Erythroblast (primary cell): ENCODE data around the gene APBB2.

ENCODE experiments used
- DNase-seq, 2 experiments: peaks; one replicate each; lab custom pipeline; 2025; lab: John Stamatoyannopoulos, UW
- GATA1 ChIP-seq: IDR thresholded peaks from 2 replicates; pipeline ENCODE4 v1.6.1; 2011; ENCODE audit warnings: low read depth, mild to moderate bottlenecking, control low read depth, low read length, moderate library complexity
- POLR2A ChIP-seq: IDR thresholded peaks from 2 replicates; pipeline ENCODE4 v1.6.1; 2011; ENCODE audit warnings: mild to moderate bottlenecking, low read length

The APBB2 gene

DNA sequence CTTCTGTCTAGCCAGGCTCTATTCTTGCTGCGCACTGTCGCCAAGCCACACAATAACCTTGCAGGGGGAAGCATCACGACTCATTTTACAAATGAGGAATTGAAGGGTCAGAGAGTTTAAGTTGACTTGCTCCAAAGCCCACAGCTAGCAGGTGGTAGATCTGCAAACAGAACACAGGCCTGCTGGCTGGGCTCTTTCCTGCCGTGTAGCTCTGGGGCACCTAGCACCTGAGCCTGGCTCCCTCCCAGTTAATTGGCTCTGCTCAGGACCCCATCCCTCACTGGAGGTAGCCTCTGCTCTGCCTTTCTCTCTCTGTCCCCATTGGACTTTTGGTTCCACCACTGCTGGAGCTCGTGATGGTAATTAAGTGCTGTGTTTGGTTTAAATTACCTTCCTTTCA, 366.1 kb downstream of the APBB2 start:
- no peak for DNase-seq
- no peak for TF ChIP-seq POLR2A
- TF ChIP-seq GATA1, result no peak

GRCh38 chr4:40846532-40846931, 367.8 kb downstream of the APBB2 start:
- TF ChIP-seq POLR2A, result no peak
- TF ChIP-seq GATA1, result no peak

DNA sequence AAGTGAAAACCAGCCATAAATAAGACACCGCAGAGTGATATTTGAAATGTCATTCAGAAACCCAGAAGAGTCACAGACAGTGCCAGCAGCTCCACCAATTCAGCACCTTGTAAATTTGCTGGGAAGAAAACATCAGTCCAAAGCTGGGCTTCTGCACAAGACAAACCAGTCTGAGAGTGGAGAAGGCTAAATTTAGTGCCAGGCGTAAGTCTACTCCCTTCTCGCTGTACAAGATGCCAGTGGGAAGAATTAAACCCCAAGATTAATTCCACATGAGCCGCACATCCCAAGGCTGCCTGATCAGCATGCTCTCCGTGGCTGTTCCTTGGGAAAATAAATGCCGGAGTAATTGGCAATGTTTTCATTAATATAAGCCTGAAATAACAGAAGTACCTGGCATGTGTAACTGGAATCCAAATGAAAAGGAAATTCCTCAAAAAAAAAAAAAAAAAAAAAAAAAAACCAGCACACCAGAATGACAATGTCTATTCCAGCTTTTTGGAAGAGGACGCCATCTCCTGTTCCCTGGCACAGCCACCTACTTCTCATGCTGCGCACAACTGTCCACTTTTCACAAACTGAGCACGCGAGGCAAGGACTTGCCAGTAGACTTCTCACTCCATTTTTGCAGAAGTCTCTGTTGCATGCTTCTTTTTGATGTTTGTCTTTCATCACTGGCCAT, 369.0 kb downstream of the APBB2 start:
- DNase-seq, result no peak
- TF ChIP-seq POLR2A (no peak), GATA1 (no peak)

More at GRCh38 chr4:40846532-40846931, 367.8 kb downstream of the APBB2 start:
- DNase-seq, result no peak

DNA sequence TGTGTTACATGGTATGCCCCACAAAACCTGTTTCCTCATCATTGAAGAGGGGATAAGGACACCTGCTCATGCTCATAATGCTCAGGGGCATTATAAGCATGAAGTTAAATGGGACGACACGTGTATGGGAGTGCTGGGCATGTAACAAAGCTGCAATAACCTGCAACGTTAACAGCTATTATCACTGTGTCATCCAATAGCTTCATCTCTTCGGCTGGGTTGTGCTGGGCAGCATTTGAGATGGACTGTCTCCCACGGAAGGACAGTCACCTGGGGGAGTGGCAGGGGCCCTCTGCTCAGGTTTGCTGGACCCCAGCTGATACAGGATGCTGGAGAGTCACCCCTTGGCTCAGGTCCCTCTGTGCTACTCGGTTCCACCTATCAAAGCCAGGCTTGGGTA, 370.1 kb downstream of the APBB2 start:
- TF ChIP-seq POLR2A, result no peak
- no peak for TF ChIP-seq GATA1
- no peak for DNase-seq

- no peak for TF ChIP-seq POLR2A
- TF ChIP-seq GATA1, result no peak
- DNase-seq, result peak; percentile 8 to 21
These were observed 370.6 kb downstream of the APBB2 start for GRCh38 chr4:40843696-40844095.

DNA sequence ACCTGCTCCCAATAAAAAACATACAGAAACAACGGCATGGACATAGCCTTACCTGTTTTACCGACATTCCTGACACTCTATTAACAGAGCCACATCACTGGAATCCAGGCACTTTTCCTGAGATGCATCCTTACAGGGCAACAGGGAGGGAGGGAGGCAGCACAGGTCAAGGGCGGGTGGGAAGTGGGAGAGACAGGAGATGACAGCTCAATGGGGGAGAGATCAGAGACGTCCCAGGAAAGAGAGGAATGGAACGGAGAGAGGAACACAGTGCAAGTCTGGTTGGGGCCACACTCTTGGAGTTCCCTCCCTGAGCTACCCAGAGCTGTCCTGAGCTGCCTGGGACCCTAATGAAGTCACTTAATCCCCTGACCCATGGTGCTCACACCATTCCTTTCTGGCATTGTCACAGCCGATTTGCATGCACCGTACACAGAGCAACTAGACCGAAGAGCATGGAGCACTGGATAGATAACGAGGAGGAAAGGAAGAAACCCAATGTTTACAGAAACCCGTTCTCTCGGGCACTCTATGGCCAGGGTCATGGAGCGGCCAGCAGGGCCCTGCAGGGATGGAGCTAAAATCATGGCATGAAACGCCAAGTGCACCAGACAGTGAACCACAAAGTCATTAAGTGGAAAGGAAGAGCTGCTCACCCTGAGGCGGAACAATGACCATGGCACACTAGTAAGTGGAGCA, 371.5 kb downstream of the APBB2 start:
- TF ChIP-seq POLR2A (no peak), GATA1 (no peak)
- DNase-seq, result no peak

- TF ChIP-seq GATA1 (no peak), POLR2A (no peak)
- DNase-seq, result no peak
These were observed 372.0 kb downstream of the APBB2 start for GRCh38 chr4:40842318-40842717.

- peak; percentile 43 to 65 for DNase-seq
These were observed 373.3 kb downstream of the APBB2 start for GRCh38 chr4:40840985-40841571.

DNA sequence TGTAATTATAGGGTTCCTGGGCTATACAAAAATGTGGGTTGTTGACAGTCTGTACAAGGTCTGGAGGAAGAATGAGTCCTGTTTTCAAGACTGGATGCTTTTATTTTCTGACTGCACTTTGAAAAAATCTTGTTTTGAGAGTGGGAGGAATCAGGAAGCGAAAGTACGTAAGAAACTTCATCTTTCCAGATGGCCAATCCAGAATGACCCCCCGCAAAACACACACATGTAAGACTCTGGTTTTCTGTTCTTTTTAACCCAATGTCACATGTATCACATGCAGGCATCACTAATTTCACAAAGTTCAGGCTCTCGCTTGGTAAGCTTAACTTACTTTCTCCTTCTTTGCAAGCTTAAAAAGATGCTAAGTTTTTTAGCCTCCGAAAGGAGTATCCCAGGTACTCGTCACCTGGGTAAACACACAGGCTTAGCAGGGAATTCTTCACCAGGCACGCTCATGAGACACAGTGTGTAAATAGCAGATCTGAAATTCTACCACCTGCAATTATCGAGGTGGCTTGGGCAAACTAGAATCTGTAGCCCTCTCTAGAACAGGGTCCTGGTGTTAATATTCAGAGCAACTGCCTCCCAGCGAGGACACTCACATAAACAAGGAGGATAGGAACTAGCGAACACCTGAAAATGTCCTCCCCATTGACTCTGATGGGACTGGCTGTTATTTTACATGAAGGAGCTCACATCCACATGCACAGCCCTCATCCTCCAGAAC, 373.9 kb downstream of the APBB2 start:
- no peak for TF ChIP-seq POLR2A
- no peak for TF ChIP-seq GATA1
- no peak for DNase-seq

More at GRCh38 chr4:40840985-40841571, 373.3 kb downstream of the APBB2 start:
- TF ChIP-seq GATA1, result no peak
- no peak for TF ChIP-seq POLR2A

GRCh38 chr4:40838742-40839141, 375.6 kb downstream of the APBB2 start:
- no peak for TF ChIP-seq GATA1
- no peak for TF ChIP-seq POLR2A
- DNase-seq, result no peak

DNA sequence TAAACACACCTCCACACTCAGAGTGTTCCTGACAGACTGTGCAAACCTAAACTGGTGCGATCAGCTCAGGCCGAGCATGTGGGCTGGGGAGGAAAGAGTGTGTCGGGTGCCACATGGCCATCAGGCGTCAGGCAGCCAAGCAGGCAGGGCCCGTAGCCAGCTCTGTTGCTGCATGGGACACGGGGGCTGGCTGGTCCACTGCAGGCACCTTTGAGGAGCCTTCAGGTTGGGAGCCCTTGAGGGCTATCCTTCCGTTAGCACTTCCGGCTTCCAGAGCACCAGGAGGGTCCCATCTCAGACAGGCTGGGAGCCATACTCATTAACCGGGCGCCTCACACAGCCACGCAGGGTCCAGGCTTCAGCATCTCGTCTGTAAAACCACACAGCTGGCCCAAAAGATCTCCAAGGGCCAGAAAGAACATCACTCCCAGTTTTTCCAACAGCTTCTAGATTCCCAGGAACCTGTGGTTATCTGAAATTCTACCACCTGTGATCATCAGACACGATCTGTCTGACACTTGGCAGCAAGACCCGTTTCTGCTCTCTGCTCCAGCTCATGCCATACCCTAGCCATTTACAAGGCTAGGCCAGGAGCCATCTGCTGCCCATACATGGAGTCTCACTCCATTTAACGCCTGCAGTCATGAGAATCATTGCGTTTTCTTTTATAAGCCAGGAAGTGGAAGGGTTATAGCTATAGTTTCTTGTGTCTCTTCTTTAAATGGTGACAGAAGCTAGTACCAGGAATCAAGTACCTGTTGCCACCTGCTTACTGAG, 377.1 kb downstream of the APBB2 start:
- TF ChIP-seq POLR2A (no peak), GATA1 (no peak)
- no peak for DNase-seq

DNA sequence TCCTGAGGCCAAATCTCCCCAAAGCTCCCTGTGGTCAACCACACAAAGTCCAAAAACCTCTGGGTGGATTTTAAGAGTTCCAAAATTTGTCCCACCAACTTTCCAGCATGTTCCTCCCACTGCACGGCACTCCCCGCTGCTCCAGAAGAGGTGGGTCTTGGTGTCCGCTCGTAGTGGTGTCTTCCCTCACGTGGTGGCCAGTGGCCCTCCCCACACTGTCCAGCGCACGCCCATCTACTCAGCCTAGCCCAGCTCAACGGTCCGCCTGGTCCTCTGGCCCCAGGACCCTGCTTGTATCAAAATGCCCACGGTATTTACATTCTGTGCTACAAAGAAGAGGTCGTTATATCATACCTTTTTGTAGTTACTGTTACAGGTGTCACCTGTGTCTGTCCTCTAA, 381.1 kb downstream of the APBB2 start:
- TF ChIP-seq GATA1 (no peak), POLR2A (no peak)
- DNase-seq, result no peak

DNA sequence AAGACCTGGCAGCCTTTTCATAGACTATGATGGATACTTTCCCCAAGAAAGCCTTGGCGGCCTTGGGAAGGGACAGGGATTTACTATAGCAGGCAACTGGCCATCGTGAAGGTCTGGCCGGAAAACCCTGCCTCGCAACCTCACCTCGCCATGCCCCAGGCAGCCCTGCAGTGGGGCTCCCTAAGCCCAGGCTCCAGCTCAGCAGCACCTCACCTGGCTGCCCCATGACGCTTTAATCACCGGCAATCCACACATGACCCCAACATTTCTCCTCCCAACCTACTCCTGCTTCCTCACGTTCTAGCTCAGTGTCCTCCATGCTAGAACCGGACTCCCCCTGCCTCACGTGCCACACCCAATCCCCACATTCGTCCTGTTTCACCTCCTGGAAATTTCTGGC, 382.2 kb downstream of the APBB2 start:
- TF ChIP-seq POLR2A, result no peak
- TF ChIP-seq GATA1, result no peak
- DNase-seq, result no peak
